T47D (cell line): Measurements from ENCODE around the gene KLHDC7B.
A peak's percentile ranks its signal among the peaks of the same experiment; 100 is the strongest.
"Not testable (repeated sequence)": the region's sequence is repeated elsewhere in the genome, so short reads cannot be mapped to it uniquely, and the experiment has no call there.

Experiments used
- DNase-seq, 2 experiments: peaks; one replicate each; pipeline versions ENCODE4 v3.0.0 to v3.0.0-alpha.2; 2011 to 2012; ENCODE audit warnings: low read depth in 1 of 2, low spot score in 1 of 2
- JUND ChIP-seq: IDR thresholded peaks from 2 replicates; pipeline ENCODE4 v1.6.1; 2012; ENCODE audit warnings: low read depth
- in situ Hi-C: cut with HindIII; loops from 2 replicates; pipeline ENCODE4 v1.10.0; 2016; ENCODE audit warnings: low sequenced_read_pairs, low pct_unique_long_range_greater_than_20kb

Gene KLHDC7B

GRCh38 chr22:50528682-50529415 lies 16.9 kb upstream of the KLHDC7B start:
- no peak for TF ChIP-seq JUND
- in situ Hi-C loops = no loop called here
- no peak for DNase-seq

DNA sequence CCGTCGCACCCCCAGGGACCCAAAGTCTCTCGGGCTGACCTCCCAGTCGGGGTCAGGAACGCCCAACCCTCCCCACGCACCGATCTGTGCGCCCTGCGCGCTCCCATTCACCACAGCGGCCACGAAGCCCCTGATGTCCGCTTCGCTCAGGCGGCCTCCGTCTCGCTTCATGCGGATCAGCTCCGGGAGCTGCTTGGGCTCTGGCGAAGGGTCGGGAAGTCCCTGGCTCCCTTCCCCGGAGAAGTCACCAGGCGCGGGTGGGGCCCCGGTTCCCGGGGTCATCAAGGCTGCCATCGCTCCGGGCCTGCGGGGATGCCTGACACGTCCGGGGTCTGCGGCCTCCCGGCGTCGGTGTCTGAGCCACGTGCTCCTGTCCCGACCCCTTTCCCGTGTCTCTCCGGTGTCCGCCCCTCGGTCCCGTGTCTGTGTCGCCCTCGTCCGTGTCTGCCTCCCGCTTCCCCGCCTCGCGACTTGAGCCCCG lies 16.2 kb upstream of the KLHDC7B start:
- no peak for DNase-seq
- TF ChIP-seq JUND = no peak
- in situ Hi-C loops = no loop called here

GRCh38 chr22:50529897-50530579 lies 15.7 kb upstream of the KLHDC7B start, which contains the start of gene TYMP:
TYMP (minus strand) TSS chr22:50530012; CDS start chr22:50529709, 303 bp downstream.
- peak; percentile 75 to 90 for DNase-seq
- in situ Hi-C loops = no loop called here
- no peak for TF ChIP-seq JUND

- no peak for DNase-seq
- in situ Hi-C loops = no loop called here
- TF ChIP-seq JUND = no peak
Observed at GRCh38 chr22:50530580-50530876, 15.2 kb upstream of the KLHDC7B start.

DNA sequence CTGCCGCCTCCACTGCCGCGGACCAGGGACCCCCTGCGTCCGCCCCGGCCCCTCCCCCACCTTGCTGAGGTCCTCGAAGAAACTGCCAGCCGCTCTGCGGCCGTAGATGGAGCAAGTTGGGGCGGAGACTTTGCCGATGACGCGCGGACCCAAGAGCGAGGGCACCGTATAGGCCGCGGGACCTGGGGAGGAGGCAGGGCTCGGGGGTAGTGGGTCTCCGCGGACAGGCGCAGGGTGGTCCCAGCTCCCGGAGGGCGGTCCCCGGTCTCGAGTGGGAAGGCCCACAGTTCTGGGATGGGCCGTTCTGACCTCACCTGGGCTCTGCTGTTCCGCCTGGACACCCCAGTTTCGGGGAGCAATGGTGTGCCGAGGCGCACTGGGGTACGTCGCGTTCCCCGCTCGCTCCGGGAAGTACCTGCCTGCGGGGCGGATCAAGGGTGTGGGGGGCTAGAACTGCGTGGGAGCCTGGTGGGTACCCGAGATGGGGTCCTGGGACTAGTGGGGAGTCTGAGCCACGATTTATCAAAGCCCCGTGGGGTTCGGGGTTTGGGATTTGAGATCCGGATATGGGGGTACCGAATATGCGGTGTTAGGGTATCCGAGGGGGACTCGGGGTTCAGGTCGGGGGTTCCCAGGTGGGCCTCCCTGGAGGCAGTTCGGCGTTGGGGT lies 14.7 kb upstream of the KLHDC7B start:
- DNase-seq = peak; percentile 81 to 87
- TF ChIP-seq JUND = no peak
- in situ Hi-C loops = no loop called here

GRCh38 chr22:50531546-50531961 lies 14.1 kb upstream of the KLHDC7B start:
- peak in 1 of 2 experiments; percentile 55 for DNase-seq
- in situ Hi-C loops = no loop called here
- no peak for TF ChIP-seq JUND

GRCh38 chr22:50531962-50532674 lies 13.6 kb upstream of the KLHDC7B start:
- no peak for TF ChIP-seq JUND
- peak; percentile 53 to 56 for DNase-seq
- in situ Hi-C loops = no loop called here

- no peak for DNase-seq
- in situ Hi-C loops = no loop called here
- no peak for TF ChIP-seq JUND
Observed at GRCh38 chr22:50532824-50533796, 12.6 kb upstream of the KLHDC7B start.

- DNase-seq, in situ Hi-C loops: not testable (repeated sequence)
Observed at GRCh38 chr22:50533856-50534711, 11.6 kb upstream of the KLHDC7B start.

- in situ Hi-C loops = no loop called here
- DNase-seq = no peak
Observed at GRCh38 chr22:50535113-50535512, 10.6 kb upstream of the KLHDC7B start.

DNA sequence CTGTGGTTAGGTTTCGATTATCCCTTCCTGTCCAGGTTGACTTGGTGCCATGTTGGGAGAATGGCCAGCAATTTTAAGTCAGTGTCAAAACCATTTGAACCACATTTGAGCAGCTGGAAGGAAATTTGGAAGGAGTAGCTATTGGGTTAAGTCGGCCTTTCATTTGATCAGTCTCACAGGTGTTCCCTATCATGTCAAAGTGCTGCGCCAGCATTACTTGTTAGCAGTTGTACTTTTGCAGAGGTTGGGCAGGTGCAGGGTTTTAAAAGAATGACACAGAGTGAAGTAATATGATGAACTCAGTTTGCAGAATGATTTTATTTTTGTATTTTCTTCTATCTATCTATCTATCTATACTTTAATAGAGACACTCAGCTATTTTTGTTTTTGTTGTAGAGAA lies 9.5 kb upstream of the KLHDC7B start:
- in situ Hi-C loops = no loop called here
- TF ChIP-seq JUND = no peak
- DNase-seq = no peak

More at GRCh38 chr22:50535113-50535512, 10.6 kb upstream of the KLHDC7B start:
- TF ChIP-seq JUND = no peak
